H9 (cell line): ENCODE data around the gene ABLIM1. TPM values are rescaled to one million over a fixed set of nuclear protein-coding genes. Genes with fewer than 3 reads are reported as not detected.

Experiments used
- DNase-seq: peaks from one replicate; pipeline ENCODE4 v3.0.0-alpha.2; 2017
- H2AFZ ChIP-seq: one replicate; pipeline ENCODE4 v1.6.1; 2013; ENCODE audit warnings: mild to moderate bottlenecking, low read length, control low read depth, moderate library complexity
- H2AK5ac ChIP-seq: 2 replicates; pipeline ENCODE4 v1.6.1; 2013; ENCODE audit warnings: low read length, control low read depth, mixed read lengths; ENCODE audit not compliant: insufficient read length
- H2BK120ac ChIP-seq: one replicate; pipeline ENCODE4 v1.6.1; 2013; ENCODE audit warnings: low read depth, mild to moderate bottlenecking, low read length, control low read depth, inconsistent platforms; ENCODE audit not compliant: poor library complexity, severe bottlenecking
- H2BK12ac ChIP-seq: 2 replicates; pipeline ENCODE4 v1.6.1; 2013; ENCODE audit warnings: low read length, control low read depth, mixed read lengths, low read depth; ENCODE audit not compliant: insufficient read length
- H2BK15ac ChIP-seq: 2 replicates; pipeline ENCODE4 v1.6.1; 2013; ENCODE audit warnings: low read depth, low read length, control low read depth
- H2BK20ac ChIP-seq: one replicate; pipeline ENCODE4 v1.6.1; 2013; ENCODE audit warnings: low read depth, mild to moderate bottlenecking, low read length, control low read depth, inconsistent platforms; ENCODE audit not compliant: poor library complexity, severe bottlenecking
- H2BK5ac ChIP-seq: 2 replicates; pipeline ENCODE4 v1.6.1; 2013; ENCODE audit warnings: low read length, control low read depth, mixed read lengths; ENCODE audit not compliant: insufficient read length
- H3K14ac ChIP-seq: 2 replicates; pipeline ENCODE4 v1.6.1; 2013; ENCODE audit warnings: low read length, control low read depth; ENCODE audit not compliant: insufficient read depth
- H3K18ac ChIP-seq: 2 replicates; pipeline ENCODE4 v1.6.1; 2013; ENCODE audit warnings: low read depth, mild to moderate bottlenecking, mixed read lengths, low read length, control low read depth; ENCODE audit not compliant: insufficient read length
- H3K23ac ChIP-seq: 2 replicates; pipeline ENCODE4 v1.6.1; 2013; ENCODE audit warnings: low read length, control low read depth, mixed read lengths, low read depth; ENCODE audit not compliant: insufficient read length
- H3K23me2 ChIP-seq: 2 replicates; pipeline ENCODE4 v1.6.1; 2013; ENCODE audit warnings: low read depth, mild to moderate bottlenecking, mixed read lengths, low read length, control low read depth; ENCODE audit not compliant: insufficient read length, poor library complexity, severe bottlenecking
- H3K27ac ChIP-seq: 2 replicates; pipeline ENCODE4 v1.5.1; 2013; ENCODE audit warnings: low read length, control low read depth, mixed read lengths, low read depth; ENCODE audit not compliant: insufficient read length
- H3K27me3 ChIP-seq: 2 replicates; pipeline ENCODE4 v1.6.1; 2013; ENCODE audit warnings: low read length, control low read depth, inconsistent platforms; ENCODE audit not compliant: insufficient read depth
- H3K4ac ChIP-seq: 2 replicates; pipeline ENCODE4 v1.6.1; 2013; ENCODE audit warnings: low read depth, mild to moderate bottlenecking, control low read depth, inconsistent platforms, low read length, moderate library complexity
- H3K4me1 ChIP-seq: 2 replicates; pipeline ENCODE4 v1.6.1; 2013; ENCODE audit warnings: low read length, control low read depth, inconsistent platforms; ENCODE audit not compliant: insufficient read depth
- H3K4me2 ChIP-seq: 2 replicates; pipeline ENCODE4 v1.6.1; 2013; ENCODE audit warnings: low read length, control low read depth, mixed read lengths; ENCODE audit not compliant: insufficient read length, insufficient read depth
- H3K56ac ChIP-seq: 2 replicates; pipeline ENCODE4 v1.6.1; 2013; ENCODE audit warnings: low read depth, mild to moderate bottlenecking, mixed read lengths, low read length, control low read depth; ENCODE audit not compliant: insufficient read length
- H3K79me1 ChIP-seq: 2 replicates; pipeline ENCODE4 v1.6.1; 2013; ENCODE audit warnings: low read depth, mild to moderate bottlenecking, moderate library complexity, low read length, control low read depth, inconsistent platforms; ENCODE audit not compliant: insufficient read depth, poor library complexity, severe bottlenecking
- H3K79me2 ChIP-seq: 2 replicates; pipeline ENCODE4 v1.6.1; 2013; ENCODE audit warnings: low read length, control low read depth, inconsistent platforms; ENCODE audit not compliant: insufficient read depth
- H3K9ac ChIP-seq: 2 replicates; pipeline ENCODE4 v1.6.1; 2013; ENCODE audit warnings: low read length, control low read depth, mixed read lengths; ENCODE audit not compliant: insufficient read length; ENCODE audit errors: extremely low read depth
- H3K9me3 ChIP-seq: one replicate; pipeline ENCODE4 v1.6.1; 2013; ENCODE audit warnings: low read depth, low read length, inconsistent platforms; ENCODE audit not compliant: control insufficient read depth
- H3T11ph ChIP-seq: one replicate; pipeline ENCODE4 v1.6.1; 2013; ENCODE audit warnings: mild to moderate bottlenecking, low read length, control low read depth, inconsistent platforms
- H4K20me1 ChIP-seq: one replicate; pipeline ENCODE4 v1.6.1; 2013; ENCODE audit not compliant: control insufficient read depth, insufficient read length, insufficient read depth
- H4K5ac ChIP-seq: 2 replicates; pipeline ENCODE4 v1.6.1; 2013; ENCODE audit warnings: low read depth, mild to moderate bottlenecking, mixed read lengths, low read length, control low read depth; ENCODE audit not compliant: insufficient read length
- H4K8ac ChIP-seq: replicated peaks from 2 replicates; pipeline ENCODE4 v1.6.1; 2013; ENCODE audit warnings: low read length, control low read depth, mixed read lengths, low read depth; ENCODE audit not compliant: insufficient read length
- H4K91ac ChIP-seq: 2 replicates; pipeline ENCODE4 v1.6.1; 2013; ENCODE audit warnings: low read depth, mild to moderate bottlenecking, moderate library complexity, mixed read lengths, low read length, control low read depth; ENCODE audit not compliant: insufficient read length
- H3K27ac Mint-ChIP-seq, 3 experiments: 2 replicates in 2 of 3; 3 replicates in 1 of 3; pipeline ENCODE4 v1.8.0; 2020 to 2021; ENCODE audit warnings: mixed read lengths in 3 of 3, mild to moderate bottlenecking in 1 of 3, moderate library complexity in 1 of 3
- H3K27me3 Mint-ChIP-seq: 2 replicates; pipeline ENCODE4 v1.8.0; 2021; ENCODE audit warnings: low read depth, mild to moderate bottlenecking, moderate library complexity, mixed read lengths
- H3K36me3 Mint-ChIP-seq, 3 experiments: 2 replicates in 2 of 3; 3 replicates in 1 of 3; pipeline ENCODE4 v1.8.0; 2020 to 2021; ENCODE audit warnings: low read depth in 3 of 3, mixed read lengths in 3 of 3; ENCODE audit not compliant: insufficient read depth in 1 of 3
- H3K4me1 Mint-ChIP-seq, 2 experiments: 2 replicates each; pipeline ENCODE4 v1.8.0; 2020; ENCODE audit warnings: mixed read lengths in 2 of 2
- H3K4me3 Mint-ChIP-seq, 2 experiments: 2 replicates in 1 of 2; 3 replicates in 1 of 2; pipeline ENCODE4 v1.8.0; 2020 to 2021; ENCODE audit warnings: mild to moderate bottlenecking in 2 of 2, mixed read lengths in 2 of 2, moderate library complexity in 1 of 2
- H3K9me3 Mint-ChIP-seq, 2 experiments: 2 replicates in 1 of 2; 3 replicates in 1 of 2; pipeline ENCODE4 v1.8.0; 2020; ENCODE audit warnings: mild to moderate bottlenecking in 2 of 2, mixed read lengths in 2 of 2, moderate library complexity in 1 of 2
- CTCF ChIP-seq: fragments of 200-600 bp; sonication (generic); conservative IDR thresholded peaks from 3 replicates; pipeline ENCODE4 v1.8.0; 2021; ENCODE audit warnings: antibody characterized with exemption, mild to moderate bottlenecking
- WGBS: extraction: QIAGEN DNeasy Blood & Tissue Kit; methylation state at CpG from one replicate; pipeline ENCODE4 v1.1.7; 2013; ENCODE audit warnings: missing lambda C conversion rate, low lambda C conversion rate, mixed read lengths; ENCODE audit not compliant: insufficient read length; ENCODE audit errors: extremely low coverage; 5-methylcytosine and 5-hydroxymethylcytosine counted together
- total RNA-seq: library from RNA; stranded (reverse); gene quantifications from 2 replicates; pipeline ENCODE4 v1.2.1, GENCODE V29; 2021

ABLIM1 gene
- total RNA-seq, 1 experiment from 2014 or later, result 32.1 TPM

DNA sequence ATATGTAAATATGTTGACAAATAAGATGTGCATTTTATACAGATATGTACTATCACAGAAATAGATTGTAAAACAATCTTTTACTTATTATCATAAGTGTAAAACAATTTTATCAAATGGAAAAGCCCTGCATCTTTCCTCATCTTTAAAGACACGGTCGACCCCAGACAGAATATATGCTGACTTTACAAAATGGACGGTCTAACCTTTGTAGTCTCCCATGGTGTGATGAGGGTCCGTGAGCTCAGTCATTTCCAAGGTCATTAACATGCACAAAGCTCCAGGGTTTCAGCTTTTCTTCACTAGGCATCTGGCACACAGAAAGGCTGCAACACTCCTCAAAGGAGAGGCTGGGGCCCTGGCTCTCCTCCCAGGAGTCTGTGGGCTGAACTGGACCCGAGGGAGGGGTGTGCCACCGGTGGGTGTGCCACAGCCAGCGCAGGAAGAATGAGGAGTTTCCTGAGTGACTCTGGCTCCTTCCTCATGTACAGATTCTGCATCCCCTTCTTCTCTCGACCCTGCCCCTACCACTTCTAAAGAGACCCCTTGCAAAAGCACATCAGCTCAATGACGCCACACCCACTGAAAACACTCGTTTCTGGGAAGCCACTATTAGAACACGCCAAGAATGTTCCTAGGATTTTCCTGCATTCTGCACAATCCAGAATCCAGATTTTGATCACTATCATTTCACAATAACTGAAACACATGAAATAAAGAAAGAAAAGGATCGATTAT, 26.2 kb upstream of the ABLIM1 start:
- H3K27ac Mint-ChIP-seq, result no peak overlapping the region
- Histone ChIP-seq H2BK120ac (no peak overlapping the region), H2BK12ac (no peak overlapping the region), H2BK15ac (no peak overlapping the region), H3K4me2 (no peak overlapping the region), H3K79me2 (no peaks in the 10 kb centered on the region), H3K14ac (no peak overlapping the region), H2AFZ (no peak overlapping the region), H4K5ac (no peak overlapping the region), H2AK5ac (no peak overlapping the region), H3T11ph (no peak overlapping the region), H3K27me3 (no peaks in the 10 kb centered on the region), H3K23me2 (no peaks in the 10 kb centered on the region), H4K20me1 (no peaks in the 10 kb centered on the region), H4K91ac (no peak overlapping the region), H3K79me1 (no peaks in the 10 kb centered on the region), H3K9me3 (no peaks in the 10 kb centered on the region), H3K4ac (no peak overlapping the region), H3K9ac (no peak overlapping the region), H4K8ac (no peak overlapping the region), H2BK20ac (no peak overlapping the region), H3K23ac (no peak overlapping the region), H3K27ac (no peak overlapping the region), H3K56ac (no peak overlapping the region), H3K18ac (no peak overlapping the region), H2BK5ac (no peak overlapping the region), H3K4me1 (no peaks in the 10 kb centered on the region)
- H3K27me3 Mint-ChIP-seq, result no peaks in the 10 kb centered on the region
- H3K4me1 Mint-ChIP-seq, result peaks cover 3 to 8% of the 10 kb centered on the region in 2 experiments; a peak in 3 of 4 replicates
- H3K9me3 Mint-ChIP-seq, result no peaks in the 10 kb centered on the region
- H3K4me3 Mint-ChIP-seq, result no peak overlapping the region
- WGBS, result no CpG with 5 or more reads among the region's 12 CpGs
- DNase-seq, result no peak
- TF ChIP-seq CTCF, result no peak
- H3K36me3 Mint-ChIP-seq, result no peaks in the 10 kb centered on the region
